Peyer's patch (tissue), 4 donors: ENCODE results near the gene AGR3. TPM values are rescaled to one million over a fixed set of nuclear protein-coding genes. Genes with fewer than 3 reads are reported as not detected.

Experiments used
- DNase-seq, 3 donors: peaks; one replicate each; pipeline ENCODE4 v3.0.0-alpha.2; 2017 to 2019
- H3K27ac ChIP-seq, 4 donors: fragments of 200-600 bp; sonication (generic); one replicate each; pipeline ENCODE4 v1.5.1; 2016 to 2019
- H3K27me3 ChIP-seq, 2 donors: fragments of 200-600 bp; sonication (generic); one replicate each; pipeline ENCODE4 v1.5.1; 2019
- H3K36me3 ChIP-seq, 3 donors: fragments of 200-600 bp; sonication (generic); one replicate each; pipeline ENCODE4 v1.5.1; 2016 to 2019
- H3K4me1 ChIP-seq, 4 donors: fragments of 200-600 bp; sonication (generic); one replicate each; pipeline ENCODE4 v1.5.1; 2016 to 2019
- H3K4me3 ChIP-seq, 4 donors: fragments of 200-600 bp; sonication (generic); 1 replicate in 3 of 4; 2 replicates in 1 of 4; pipeline ENCODE4 v1.5.1; 2016 to 2019; ENCODE audit warnings: mild to moderate bottlenecking in 1 of 4
- H3K9me3 ChIP-seq, 4 donors: fragments of 200-600 bp; sonication (generic); one replicate each; pipeline ENCODE4 v1.5.1; 2016 to 2019; ENCODE audit warnings: mild to moderate bottlenecking in 1 of 4
- CTCF ChIP-seq, 6 experiments: fragments of 450-650 bp in 4 of 6; fragments of 200-600 bp in 2 of 6; sonication (generic) in 1 of 6; IDR thresholded peaks; one replicate each; pipeline ENCODE4 v1.5.1; 2017 to 2019; ENCODE audit warnings: antibody characterized with exemption in 6 of 6, mild to moderate bottlenecking in 3 of 6, moderate library complexity in 1 of 6
- POLR2A ChIP-seq, 2 donors: fragments of 450-650 bp; IDR thresholded peaks; one replicate each; pipeline ENCODE4 v1.5.1; 2017; ENCODE audit warnings: antibody characterized with exemption in 2 of 2, mild to moderate bottlenecking in 2 of 2, moderate library complexity in 2 of 2
- total RNA-seq, 4 donors: library from RNA; depleted of rRNA; stranded (reverse); fragments of >200 nt; gene quantifications; one replicate each; pipeline ENCODE4 v1.1.0, GENCODE V29; 2016

Gene AGR3
- total RNA-seq: 100 to 1,000 TPM in 3 of 4 donors, 10 to 100 TPM in 1; 24.8 to 241 (median 178) TPM

- H3K4me3 ChIP-seq: peak within 1 kb of the TSS in 3 of 4 donors; percentile 5 to 55 (median 50)
- no peaks in the 10 kb centered on the region for H3K27me3 ChIP-seq
- no peaks in the 10 kb centered on the region for H3K36me3 ChIP-seq
- no peaks in the 10 kb centered on the region for H3K9me3 ChIP-seq
- no peaks in the 10 kb centered on the region for H3K4me1 ChIP-seq
- peak within 1 kb of the TSS in 3 of 4 donors; percentile 47 to 80 (median 77) for H3K27ac ChIP-seq
- DNase-seq: no peak
- TF ChIP-seq POLR2A (IDR thresholded peaks at IDR 0.05): peak; percentile 77 to 88
- no peak for TF ChIP-seq CTCF (IDR thresholded peaks at IDR 0.05)
Observed at GRCh38 chr7:16881844-16882243, at the start of gene AGR3. Gene AGR3 (minus strand): TSS chr7:16881983. CDS start chr7:16878618, 3,365 bp downstream.

- DNase-seq: no peak
- Histone ChIP-seq H3K9me3 (no peaks in the 10 kb centered on the region), H3K36me3 (no peaks in the 10 kb centered on the region), H3K4me1 (peaks cover 0 to 8% (median 5%) of the 10 kb centered on the region in 4 donors), H3K27me3 (no peaks in the 10 kb centered on the region), H3K4me3 (no peak overlapping the region), H3K27ac (no peak overlapping the region)
- TF ChIP-seq CTCF (IDR thresholded peaks at IDR 0.05): no peak
- no peak for TF ChIP-seq POLR2A (IDR thresholded peaks at IDR 0.05)
Observed at GRCh38 chr7:16930946-16931345, 49.2 kb upstream of the AGR3 start.

- Histone ChIP-seq H3K27ac (no peak overlapping the region), H3K9me3 (no peaks in the 10 kb centered on the region), H3K4me1 (peaks cover 0 to 5% (median 2%) of the 10 kb centered on the region in 4 donors), H3K4me3 (no peak overlapping the region), H3K36me3 (no peaks in the 10 kb centered on the region), H3K27me3 (no peaks in the 10 kb centered on the region)
- DNase-seq: no peak
- no peak for TF ChIP-seq CTCF (IDR thresholded peaks at IDR 0.05)
- TF ChIP-seq POLR2A (IDR thresholded peaks at IDR 0.05): no peak
Observed at GRCh38 chr7:16929146-16929762, 47.5 kb upstream of the AGR3 start.

- TF ChIP-seq POLR2A (IDR thresholded peaks at IDR 0.05) (no peak), CTCF (IDR thresholded peaks at IDR 0.05) (no peak)
- no peak overlapping the region for H3K4me3 ChIP-seq
- H3K9me3 ChIP-seq: no peaks in the 10 kb centered on the region
- H3K27ac ChIP-seq: no peak overlapping the region
- H3K4me1 ChIP-seq: peaks cover 0 to 9% (median 5%) of the 10 kb centered on the region in 4 donors
- H3K27me3 ChIP-seq: no peaks in the 10 kb centered on the region
- DNase-seq: no peak
- H3K36me3 ChIP-seq: no peaks in the 10 kb centered on the region
Observed at GRCh38 chr7:16926861-16927260, 45.1 kb upstream of the AGR3 start.

GRCh38 chr7:16926283-16926682 is 44.5 kb upstream of the AGR3 start:
- H3K4me1 ChIP-seq: peaks cover 0 to 13% (median 5%) of the 10 kb centered on the region in 4 donors
- no peaks in the 10 kb centered on the region for H3K9me3 ChIP-seq
- no peak overlapping the region for H3K27ac ChIP-seq
- H3K36me3 ChIP-seq: no peaks in the 10 kb centered on the region
- H3K4me3 ChIP-seq: no peak overlapping the region
- no peaks in the 10 kb centered on the region for H3K27me3 ChIP-seq
- peak in 1 of 3 donors; percentile 65 for DNase-seq
- peak in 4 of 6 experiments; percentile 54 to 75 (median 67) for TF ChIP-seq CTCF (IDR thresholded peaks at IDR 0.05)
- no peak for TF ChIP-seq POLR2A (IDR thresholded peaks at IDR 0.05)
